Panc1 (cell line): ENCODE results near the gene LLGL1.

ENCODE experiments used
- SIN3A ChIP-seq: IDR thresholded peaks from 2 replicates; pipeline ENCODE4 v1.6.1; 2012; ENCODE audit warnings: low read depth, mild to moderate bottlenecking, low read length, moderate library complexity, borderline replicate concordance; ENCODE audit not compliant: insufficient read depth
- TCF7L2 ChIP-seq: IDR thresholded peaks from 2 replicates; pipeline ENCODE4 v1.6.1; 2011; ENCODE audit warnings: mild to moderate bottlenecking, low read depth, low read length, inconsistent platforms
- TF ChIP-seq, protein P1 (sequence below): fragments of 450-650 bp; IDR thresholded peaks from 2 replicates; pipeline ENCODE4 v1.5.1; 2017; ENCODE audit warnings: mild to moderate bottlenecking

DNA sequence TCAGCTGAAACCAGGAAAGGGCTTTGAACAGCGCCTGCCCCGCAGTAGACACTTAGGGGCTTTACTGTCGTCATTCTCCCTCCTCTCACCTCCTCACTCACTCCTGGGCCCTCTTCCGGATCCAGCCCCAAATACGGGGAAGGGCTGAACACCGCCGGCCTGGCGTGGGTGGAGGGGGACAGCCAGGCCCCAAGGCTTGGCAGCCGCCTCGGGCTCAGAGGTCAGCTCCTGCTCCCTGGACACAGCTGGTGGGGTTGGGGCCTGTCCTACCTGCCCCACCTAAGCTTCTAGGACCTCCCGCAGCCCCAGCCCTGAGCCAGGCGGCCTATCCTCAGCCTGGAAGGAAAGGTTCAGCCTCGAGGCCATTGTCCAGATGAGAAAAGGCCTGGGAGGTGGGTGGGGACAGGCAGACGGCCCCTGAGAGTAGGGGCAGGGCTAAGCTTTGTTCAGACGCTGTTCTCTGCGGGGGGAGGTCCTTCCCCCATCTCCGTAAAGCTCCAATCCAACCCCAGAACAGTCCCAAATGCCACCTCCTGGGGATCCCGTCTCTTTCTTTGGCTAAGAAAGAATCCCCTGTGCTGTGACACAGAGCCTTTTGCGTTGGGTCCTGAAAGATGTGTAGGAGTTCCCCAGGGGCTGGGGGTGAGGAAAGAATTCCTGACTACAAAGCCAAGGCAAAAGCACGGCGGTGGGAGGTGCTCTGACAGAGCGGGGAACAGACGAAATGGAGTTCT, 881 bp upstream of the LLGL1 start:
- TF ChIP-seq, protein P1, sequence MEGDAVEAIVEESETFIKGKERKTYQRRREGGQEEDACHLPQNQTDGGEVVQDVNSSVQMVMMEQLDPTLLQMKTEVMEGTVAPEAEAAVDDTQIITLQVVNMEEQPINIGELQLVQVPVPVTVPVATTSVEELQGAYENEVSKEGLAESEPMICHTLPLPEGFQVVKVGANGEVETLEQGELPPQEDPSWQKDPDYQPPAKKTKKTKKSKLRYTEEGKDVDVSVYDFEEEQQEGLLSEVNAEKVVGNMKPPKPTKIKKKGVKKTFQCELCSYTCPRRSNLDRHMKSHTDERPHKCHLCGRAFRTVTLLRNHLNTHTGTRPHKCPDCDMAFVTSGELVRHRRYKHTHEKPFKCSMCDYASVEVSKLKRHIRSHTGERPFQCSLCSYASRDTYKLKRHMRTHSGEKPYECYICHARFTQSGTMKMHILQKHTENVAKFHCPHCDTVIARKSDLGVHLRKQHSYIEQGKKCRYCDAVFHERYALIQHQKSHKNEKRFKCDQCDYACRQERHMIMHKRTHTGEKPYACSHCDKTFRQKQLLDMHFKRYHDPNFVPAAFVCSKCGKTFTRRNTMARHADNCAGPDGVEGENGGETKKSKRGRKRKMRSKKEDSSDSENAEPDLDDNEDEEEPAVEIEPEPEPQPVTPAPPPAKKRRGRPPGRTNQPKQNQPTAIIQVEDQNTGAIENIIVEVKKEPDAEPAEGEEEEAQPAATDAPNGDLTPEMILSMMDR: no peak
- TF ChIP-seq TCF7L2 (no peak), SIN3A (no peak)
